Motor neuron (in vitro differentiated cells): ENCODE results near the gene NPHP1. TPM values are rescaled to one million over a fixed set of nuclear protein-coding genes. Genes with fewer than 3 reads are reported as not detected.
"Not testable (repeated sequence)": the region's sequence is repeated elsewhere in the genome, so short reads cannot be mapped to it uniquely, and the experiment has no call there.

Source experiments
- ATAC-seq, 8 experiments: fragments of 200-7000 bp; cut with Tn5 transposase; replicated peaks in 6 of 8; 2 replicates each; pipeline ENCODE4 v1.8.0; 2021; ENCODE audit warnings: mild to moderate bottlenecking in 8 of 8, moderate library complexity in 8 of 8
- H3K27ac ChIP-seq, 2 donors: fragments of 250-450 bp; sonication (Bioruptor Pico); 2 replicates each; pipeline ENCODE4 v1.9.0; 2021; ENCODE audit warnings: antibody characterized with exemption in 2 of 2, mild to moderate bottlenecking in 2 of 2, moderate library complexity in 1 of 2
- H3K4me1 ChIP-seq, 2 donors: fragments of 250-450 bp; sonication (Bioruptor Pico); replicated peaks in 1 of 2; 2 replicates each; pipeline ENCODE4 v1.6.1; 2021; ENCODE audit warnings: antibody characterized with exemption in 2 of 2, mild to moderate bottlenecking in 2 of 2, moderate library complexity in 1 of 2
- H3K4me3 ChIP-seq, 5 donors: fragments of 250-450 bp; sonication (Bioruptor Pico); 2 replicates each; pipeline ENCODE4 v1.9.0; 2021; ENCODE audit warnings: antibody characterized with exemption in 5 of 5, mild to moderate bottlenecking in 5 of 5, moderate library complexity in 4 of 5
- WGBS, 10 experiments: fragments of 450-650 bp; shearing (Covaris generic); methylation state at CpG; one replicate each; pipeline ENCODE4 v1.0.0; 2022; 5-methylcytosine and 5-hydroxymethylcytosine counted together
- in situ Hi-C, 9 experiments: fragments of 400-800 bp; cut with MboI; loops; one replicate each; pipeline ENCODE4 v1.15.0; 2021; ENCODE audit warnings: low sequenced_read_pairs in 9 of 9, low pct_unique_long_range_greater_than_20kb in 2 of 9; ENCODE audit not compliant: unreplicated experiment in 9 of 9
- total RNA-seq, 8 experiments: library from RNA; unstranded; fragments of 300-600 nt; gene quantifications; 2 replicates each; pipeline versions ENCODE4 v1.2.3 to v1.2.4, GENCODE V29; 2022

Gene NPHP1
- total RNA-seq, 8 experiments from 2014 or later: 1.9 to 24.2 (median 4.6) TPM

DNA sequence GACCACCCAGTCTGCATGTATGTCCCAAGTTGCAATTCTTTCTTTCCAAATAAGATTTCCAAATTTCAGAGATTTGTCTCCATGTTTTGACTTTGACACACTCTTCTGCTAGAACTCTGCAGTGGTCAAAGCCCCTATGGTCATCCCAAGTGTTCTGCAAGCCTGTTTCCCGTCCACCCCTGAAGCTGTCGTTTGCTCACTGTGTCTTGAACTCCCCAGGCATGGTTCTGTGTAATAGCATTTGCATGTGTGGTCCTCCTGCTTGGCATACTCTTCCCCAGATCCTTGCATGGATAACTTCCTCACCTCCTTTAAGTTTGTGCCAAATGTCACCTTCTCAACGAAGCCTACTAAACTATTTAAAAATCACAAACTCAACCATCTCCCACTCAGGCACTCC is 11.4 kb upstream of the NPHP1 start:
- no peak for ATAC-seq
- Histone ChIP-seq H3K27ac (no peak overlapping the region), H3K4me3 (no peak overlapping the region), H3K4me1 (peaks cover 6% of the 10 kb centered on the region in 2 donors)
- in situ Hi-C loops: no loop called here
- 8 to 72% (median 46%) methylated on average over 1 to 3 of the region's 3 CpGs; no CpG with 5 or more reads in 2 of the 10 experiments for WGBS, 10 experiments

DNA sequence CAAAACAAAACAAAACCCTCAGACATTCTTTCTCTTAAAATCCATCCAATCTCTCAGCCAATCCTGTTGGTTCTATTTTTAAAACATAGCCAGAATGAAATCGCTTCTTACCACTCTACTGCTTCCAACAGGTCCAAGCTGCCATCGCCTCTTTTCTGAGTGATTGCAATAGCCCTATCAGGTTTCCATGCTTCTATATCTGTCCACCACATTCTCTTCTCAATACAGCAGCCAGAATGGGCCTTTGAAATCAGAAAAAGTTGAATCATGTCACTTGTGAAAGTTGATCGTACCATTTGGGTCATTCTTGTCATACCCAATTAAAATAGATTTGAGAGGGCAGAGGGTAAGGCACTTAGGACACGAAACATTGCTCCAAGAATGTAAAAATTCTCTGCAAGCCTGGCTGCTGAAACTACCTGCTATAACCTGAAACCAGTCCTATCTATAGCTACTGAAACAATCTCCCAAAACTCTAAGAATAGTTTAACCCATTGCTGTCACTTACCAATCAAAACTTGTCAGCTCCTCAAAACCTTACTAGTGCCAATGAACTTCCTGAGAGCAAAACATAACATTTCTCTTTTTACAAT is 10.8 kb upstream of the NPHP1 start:
- no peak for ATAC-seq
- WGBS, 10 experiments: 40 to 80% (median 58%) methylated on average over 1 to 4 of the region's 4 CpGs; no CpG with 5 or more reads in 1 of the 10 experiments
- Histone ChIP-seq H3K27ac (no peak overlapping the region), H3K4me1 (peaks cover 6 to 10% of the 10 kb centered on the region in 2 donors), H3K4me3 (no peak overlapping the region)
- in situ Hi-C loops: no loop called here

DNA sequence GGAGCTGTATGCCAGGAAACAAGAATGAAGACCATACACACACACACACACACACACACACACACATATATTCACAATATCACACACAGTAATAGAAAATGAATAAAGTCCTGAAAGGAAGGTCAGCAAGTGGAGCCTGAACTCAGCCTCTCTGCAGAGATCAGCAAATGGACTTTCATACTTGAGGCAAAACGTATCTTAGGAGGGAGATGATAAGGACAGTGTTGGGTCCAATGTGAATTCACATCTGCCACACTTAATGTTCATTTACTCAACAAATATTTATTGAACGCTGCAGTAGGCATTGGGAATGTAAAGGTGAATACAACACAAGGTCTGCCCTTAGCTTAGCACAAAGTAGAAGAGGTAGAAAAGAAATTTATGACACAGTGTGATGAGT is 10.3 kb upstream of the NPHP1 start:
- no peak overlapping the region for H3K4me3 ChIP-seq
- peaks cover 6 to 10% of the 10 kb centered on the region in 2 donors for H3K4me1 ChIP-seq
- in situ Hi-C loops: no loop called here
- no peak overlapping the region for H3K27ac ChIP-seq
- 0 to 100% (median 53%) methylated on average over 1 to 2 of the region's 2 CpGs; no CpG with 5 or more reads in 4 of the 10 experiments for WGBS, 10 experiments
- no peak for ATAC-seq

DNA sequence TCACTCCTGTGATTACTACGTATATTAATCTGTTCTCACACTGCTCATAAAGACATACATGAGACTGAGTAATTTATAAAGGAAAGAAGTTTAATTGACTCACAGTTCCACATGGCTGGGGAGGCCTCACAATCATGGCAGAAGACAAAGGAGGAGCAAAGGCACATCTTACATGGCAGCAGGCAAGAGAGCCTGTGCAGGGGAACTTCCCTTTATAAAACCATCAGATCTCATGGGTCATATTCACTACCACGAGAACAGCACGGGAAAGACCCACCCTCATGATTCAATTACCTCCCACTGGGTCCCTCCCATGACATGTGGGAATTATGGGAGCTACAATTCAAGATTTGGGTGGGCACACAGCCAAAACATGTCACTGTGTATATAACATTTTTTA is 8.7 kb upstream of the NPHP1 start:
- H3K27ac ChIP-seq, ATAC-seq, H3K4me1 ChIP-seq, in situ Hi-C loops, H3K4me3 ChIP-seq: not testable (repeated sequence)
- 0 to 90% (median 80%) methylated on average over 1 to 3 of the region's 3 CpGs; no CpG with 5 or more reads in 4 of the 10 experiments for WGBS, 10 experiments

DNA sequence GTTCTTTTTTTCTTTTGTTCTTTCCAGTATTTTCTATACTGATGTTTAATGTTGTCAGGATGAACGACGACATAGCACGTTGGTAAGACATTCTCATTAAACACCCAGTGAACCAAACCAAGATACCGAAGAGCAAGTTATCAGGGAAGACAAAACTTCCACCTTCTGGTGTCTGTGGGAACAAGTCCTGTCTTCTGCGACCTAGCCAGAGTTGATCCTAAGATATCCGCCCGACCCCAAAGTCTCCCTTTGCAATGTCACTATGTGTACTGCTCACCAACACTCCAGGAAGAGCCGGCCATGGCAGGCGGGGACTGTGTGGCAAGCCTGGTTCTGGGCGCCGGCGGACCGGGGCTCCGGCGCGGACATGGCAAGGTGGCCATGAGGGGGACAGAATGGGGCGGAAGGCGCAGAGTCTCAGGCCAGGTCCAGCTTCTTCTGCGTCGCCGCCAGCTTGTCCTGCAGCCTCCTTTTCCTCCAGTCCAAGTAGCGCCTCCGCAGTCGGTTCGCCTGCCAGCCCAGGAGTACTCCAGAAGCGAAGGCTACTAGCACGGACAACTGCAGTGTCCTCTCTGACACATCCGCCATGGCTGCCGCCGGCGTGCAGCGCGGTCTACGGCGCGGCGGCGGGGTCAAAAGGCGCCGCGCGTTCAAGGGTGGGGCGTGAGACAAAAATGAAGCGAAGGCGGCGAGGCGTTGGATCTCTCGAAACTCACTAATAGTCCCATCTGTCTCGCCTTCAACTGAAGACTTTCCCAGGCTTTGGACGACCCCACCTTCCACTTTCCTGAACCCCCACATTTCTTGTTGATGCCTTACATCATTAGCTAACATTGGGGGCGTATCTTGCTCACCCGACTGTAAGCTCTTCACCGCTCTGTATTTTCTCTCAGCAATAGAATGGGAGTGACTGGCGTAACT is 7.4 kb upstream of the NPHP1 start, which contains the start of gene MTLN:
Gene MTLN, minus strand, starts transcription at position 610 of the 921 bp plus-strand sequence. Its CDS starts 22 bp downstream, at position 588.
- Histone ChIP-seq H3K4me1 (peaks cover 6 to 10% of the 10 kb centered on the region in 2 donors), H3K27ac (peak within 1 kb of the TSS; percentile 38 to 63), H3K4me3 (peak within 1 kb of the TSS; percentile 39 to 70 (median 60))
- in situ Hi-C loops: no loop called here
- WGBS, 10 experiments: 0 to 48% (median 8%) methylated on average over 3 to 36 of the region's 54 CpGs
- peak; percentile 93 to 97 (median 95) for ATAC-seq

DNA sequence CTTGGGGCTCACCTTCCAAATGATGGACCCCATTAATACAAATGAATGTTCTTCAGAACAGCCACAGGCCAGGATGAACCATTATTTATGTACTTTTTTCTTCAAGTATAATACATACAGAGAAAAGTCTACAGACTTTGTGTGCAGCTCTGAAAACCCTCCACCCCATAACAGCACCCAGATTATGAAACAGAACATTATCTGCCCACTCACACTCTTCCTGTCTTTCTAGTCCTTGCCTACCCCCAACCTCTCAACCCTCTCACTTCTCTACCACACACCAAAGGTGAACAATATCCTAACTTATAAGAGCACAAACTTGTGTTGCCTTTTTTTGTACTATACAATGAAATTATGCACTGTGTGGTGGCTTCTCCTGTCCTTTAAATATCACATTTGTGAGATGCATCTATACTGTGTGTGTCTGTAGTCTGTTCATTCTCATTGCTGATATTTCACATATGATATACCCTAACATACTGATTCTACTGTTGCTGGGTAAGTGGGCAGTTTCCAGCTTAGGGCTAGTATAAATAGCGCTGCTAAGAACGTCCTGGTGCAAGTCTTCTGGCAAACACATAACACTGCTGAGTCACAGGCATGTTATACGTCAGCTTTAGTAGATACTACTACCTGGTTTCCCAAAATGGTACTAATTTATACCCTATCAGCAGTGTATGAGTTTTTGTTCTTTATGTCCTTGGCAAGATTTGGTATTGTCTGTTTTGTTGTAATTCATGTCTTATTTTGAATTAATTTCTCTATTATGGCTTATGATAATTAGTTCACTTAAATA is 1.0 kb upstream of the NPHP1 start:
- no peak for ATAC-seq
- H3K4me3 ChIP-seq: no peak overlapping the region
- no peak overlapping the region for H3K27ac ChIP-seq
- 40 to 88% (median 74%) methylated on average over 1 to 3 of the region's 3 CpGs; no CpG with 5 or more reads in 3 of the 10 experiments for WGBS, 10 experiments
- in situ Hi-C loops: no loop called here
- H3K4me1 ChIP-seq: peaks cover 4 to 7% of the 10 kb centered on the region in 2 donors

DNA sequence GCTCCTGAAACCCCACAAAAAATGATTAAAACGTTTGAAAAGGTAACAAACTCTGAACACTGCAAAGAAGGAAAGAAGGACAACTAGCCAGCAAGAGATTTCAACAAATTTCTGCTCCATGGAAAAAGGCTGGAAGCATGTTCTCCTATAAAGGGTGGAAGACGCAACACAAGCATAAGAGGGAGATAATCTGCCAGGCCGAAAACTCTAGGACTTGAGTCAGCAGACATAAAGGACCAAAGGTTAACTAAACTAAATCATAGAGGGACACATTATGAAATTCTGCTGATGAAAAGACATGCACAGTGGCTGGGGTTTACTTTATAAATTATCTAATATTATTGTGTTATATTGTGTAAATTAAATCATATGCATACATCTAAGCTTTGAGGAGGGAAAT is 6.8 kb downstream of the NPHP1 start:
- Histone ChIP-seq H3K27ac (no peak overlapping the region), H3K4me3 (no peak overlapping the region), H3K4me1 (no peaks in the 10 kb centered on the region)
- in situ Hi-C loops: no loop called here
- peak in 1 of 8 experiments; percentile 48 for ATAC-seq
- 39 to 89% (median 75%) methylated on average over 1 to 3 of the region's 3 CpGs; no CpG with 5 or more reads in 2 of the 10 experiments for WGBS, 10 experiments

DNA sequence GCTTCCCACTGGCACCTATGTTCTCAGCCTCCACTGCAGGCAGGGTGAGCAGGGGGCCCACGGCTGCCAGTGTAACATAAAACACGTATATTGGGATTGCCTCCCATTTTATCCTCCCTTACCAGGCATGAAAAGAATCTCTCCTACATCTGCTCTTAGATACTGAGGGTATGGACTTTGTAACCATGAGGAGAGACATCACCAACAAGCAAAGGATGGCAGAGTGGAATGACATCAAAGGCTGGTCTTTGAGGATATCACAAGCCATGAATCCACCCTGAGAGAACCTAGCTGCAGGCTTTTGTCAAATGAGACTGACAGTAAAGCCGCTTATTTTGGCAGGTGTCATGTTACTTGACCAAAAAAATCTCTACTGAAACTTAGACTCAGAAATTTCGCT is 7.4 kb downstream of the NPHP1 start:
- ATAC-seq: no peak
- in situ Hi-C loops: no loop called here
- H3K4me1 ChIP-seq: no peaks in the 10 kb centered on the region
- H3K27ac ChIP-seq: no peak overlapping the region
- no peak overlapping the region for H3K4me3 ChIP-seq
- 75 to 100% (median 87%) methylated on average over 1 to 4 of the region's 4 CpGs; no CpG with 5 or more reads in 1 of the 10 experiments for WGBS, 10 experiments

DNA sequence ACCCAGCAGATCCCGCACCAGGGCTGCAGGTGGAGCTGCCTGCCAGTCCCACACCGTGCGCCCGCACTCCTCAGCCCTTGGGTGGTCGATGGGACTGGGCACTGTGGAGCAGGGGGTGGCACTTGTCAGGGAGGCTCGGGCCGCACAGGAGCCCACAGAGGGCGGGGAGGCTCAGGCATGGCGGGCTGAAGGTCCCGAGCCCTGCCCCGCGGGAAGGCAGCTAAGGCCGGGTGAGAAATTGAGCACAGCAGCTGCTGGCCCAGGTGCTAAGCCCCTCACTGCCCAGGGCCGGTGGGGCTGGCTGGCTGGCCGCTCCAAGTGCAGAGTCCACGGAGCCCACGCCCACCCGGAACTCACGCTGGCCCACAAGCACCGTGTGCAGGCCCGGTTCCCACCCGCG is 14.6 kb downstream of the NPHP1 start:
- H3K4me3 ChIP-seq, H3K4me1 ChIP-seq, H3K27ac ChIP-seq, ATAC-seq, in situ Hi-C loops: not testable (repeated sequence)
- WGBS, 10 experiments: 100% methylated on average over 1 to 4 of the region's 23 CpGs; no CpG with 5 or more reads in 7 of the 10 experiments

DNA sequence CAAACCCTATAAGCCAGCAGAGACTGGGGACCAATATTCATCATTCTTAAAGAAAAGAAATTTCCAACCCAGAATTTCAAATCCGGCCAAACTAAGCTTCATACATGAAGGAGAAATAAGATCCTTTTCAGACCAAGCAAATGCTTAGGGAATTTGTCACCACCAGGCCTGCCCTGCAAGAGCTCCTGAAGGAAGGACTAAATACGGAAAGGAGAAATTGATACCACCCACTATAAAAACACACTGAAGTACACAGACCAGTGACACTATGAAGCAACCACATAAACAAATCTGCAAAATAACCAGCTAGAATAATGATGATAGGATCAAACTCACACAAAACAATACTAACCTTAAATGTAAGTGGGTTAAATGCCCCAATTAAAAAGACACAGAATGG is 22.4 kb downstream of the NPHP1 start:
- no peak overlapping the region for H3K4me3 ChIP-seq
- 83 to 100% (median 89%) methylated on average over 1 to 2 of the region's 2 CpGs; no CpG with 5 or more reads in 4 of the 10 experiments for WGBS, 10 experiments
- no peak for ATAC-seq

DNA sequence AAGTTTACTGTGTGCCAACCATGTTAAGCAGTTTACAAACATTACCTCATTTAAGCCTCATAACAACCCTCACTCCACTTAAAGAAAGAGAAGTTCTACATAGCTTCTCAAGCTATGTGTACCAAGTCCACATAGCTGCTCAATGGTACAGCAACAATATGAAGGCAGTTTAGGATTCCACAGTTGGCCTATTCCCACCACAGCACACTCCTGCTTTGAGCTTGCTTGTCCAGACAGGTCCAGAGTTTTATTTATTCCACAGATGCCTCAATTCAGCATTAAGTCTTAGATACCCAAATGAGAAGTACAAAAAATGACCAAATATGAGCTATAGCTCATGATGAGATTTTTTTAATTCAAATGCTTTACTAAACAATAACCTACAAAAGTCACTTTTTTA is 24.8 kb downstream of the NPHP1 start:
- Histone ChIP-seq H3K4me3 (no peak overlapping the region), H3K4me1 (no peaks in the 10 kb centered on the region), H3K27ac (no peak overlapping the region)
- in situ Hi-C loops: no loop called here
- no peak for ATAC-seq

More for the DNA sequence above, 22.4 kb downstream of the NPHP1 start:
- in situ Hi-C loops: no loop called here
- H3K27ac ChIP-seq: no peak overlapping the region
- H3K4me1 ChIP-seq: no peaks in the 10 kb centered on the region

DNA sequence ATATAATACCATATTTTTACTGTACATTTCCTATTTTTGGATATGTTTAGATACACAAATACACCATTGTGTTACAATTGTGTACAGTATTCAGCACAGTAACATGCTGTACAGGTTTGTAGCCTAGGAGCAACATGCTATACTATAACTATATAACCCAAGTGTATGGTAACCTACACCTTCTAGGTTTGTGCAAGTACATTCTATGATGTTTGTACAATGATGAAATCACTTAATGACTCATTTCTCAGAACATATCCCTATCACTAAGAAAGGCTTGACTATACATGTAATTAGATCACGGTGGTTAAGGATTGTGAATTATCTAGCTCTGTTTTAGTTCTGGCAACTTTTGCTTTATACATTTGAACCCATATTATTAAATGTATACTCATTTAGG is 31.3 kb downstream of the NPHP1 start:
- no peak overlapping the region for H3K4me3 ChIP-seq
- in situ Hi-C loops: no loop called here
- peaks cover 0 to 2% of the 10 kb centered on the region in 2 donors for H3K4me1 ChIP-seq
- ATAC-seq: peak in 1 of 8 experiments; percentile 19
- 75 to 100% (median 88%) methylated on average over 1 of the region's 1 CpG; no CpG with 5 or more reads in 2 of the 10 experiments for WGBS, 10 experiments
- no peak overlapping the region for H3K27ac ChIP-seq
